Tibial artery (tissue), 4 donors: ENCODE results near the gene SYNPO.
A peak's percentile ranks its signal among the peaks of the same experiment; 100 is the strongest.

Experiments used
- DNase-seq, 2 donors: peaks; one replicate each; pipeline ENCODE4 v3.0.0-alpha.2; 2019
- H3K27ac ChIP-seq, 2 donors: fragments of 200-600 bp; sonication (generic) in 1 of 2; 1 replicate in 1 of 2; 2 replicates in 1 of 2; pipeline ENCODE4 v1.5.1; 2018 to 2019; ENCODE audit warnings: mild to moderate bottlenecking in 1 of 2
- H3K27me3 ChIP-seq, 2 donors: fragments of 200-600 bp; sonication (generic) in 1 of 2; one replicate each; pipeline versions ENCODE4 v1.5.1 to v1.6.0; 2016 to 2019
- H3K36me3 ChIP-seq, 3 donors: fragments of 200-600 bp; sonication (generic) in 2 of 3; one replicate each; pipeline ENCODE4 v1.5.1; 2016 to 2019; ENCODE audit warnings: mild to moderate bottlenecking in 2 of 3
- H3K4me1 ChIP-seq, 4 donors: fragments of 200-600 bp; sonication (generic) in 2 of 4; 1 replicate in 3 of 4; 2 replicates in 1 of 4; pipeline ENCODE4 v1.5.1; 2016 to 2019
- H3K4me3 ChIP-seq, 2 donors: fragments of 200-600 bp; sonication (generic) in 1 of 2; 1 replicate in 1 of 2; 2 replicates in 1 of 2; pipeline ENCODE4 v1.5.1; 2018 to 2019; ENCODE audit warnings: mild to moderate bottlenecking in 2 of 2
- H3K9me3 ChIP-seq, 3 donors: fragments of 200-600 bp; sonication (generic) in 1 of 3; one replicate each; pipeline ENCODE4 v1.5.1; 2016 to 2019
- intact Hi-C: fragments of 100-400 bp; cut with DNase I; formaldehyde crosslinking; loops from one replicate; pipeline ENCODE4 v1.15.0; 2023; ENCODE audit warnings: low total_unique reads
- TF ChIP-seq, protein P1 (sequence below), 2 experiments: fragments of 200-600 bp in 1 of 2; fragments of 450-650 bp in 1 of 2; IDR thresholded peaks; one replicate each; pipeline ENCODE4 v1.5.1; 2017 to 2019; ENCODE audit warnings: antibody characterized with exemption in 2 of 2, mild to moderate bottlenecking in 1 of 2, moderate library complexity in 1 of 2

Gene SYNPO

DNA sequence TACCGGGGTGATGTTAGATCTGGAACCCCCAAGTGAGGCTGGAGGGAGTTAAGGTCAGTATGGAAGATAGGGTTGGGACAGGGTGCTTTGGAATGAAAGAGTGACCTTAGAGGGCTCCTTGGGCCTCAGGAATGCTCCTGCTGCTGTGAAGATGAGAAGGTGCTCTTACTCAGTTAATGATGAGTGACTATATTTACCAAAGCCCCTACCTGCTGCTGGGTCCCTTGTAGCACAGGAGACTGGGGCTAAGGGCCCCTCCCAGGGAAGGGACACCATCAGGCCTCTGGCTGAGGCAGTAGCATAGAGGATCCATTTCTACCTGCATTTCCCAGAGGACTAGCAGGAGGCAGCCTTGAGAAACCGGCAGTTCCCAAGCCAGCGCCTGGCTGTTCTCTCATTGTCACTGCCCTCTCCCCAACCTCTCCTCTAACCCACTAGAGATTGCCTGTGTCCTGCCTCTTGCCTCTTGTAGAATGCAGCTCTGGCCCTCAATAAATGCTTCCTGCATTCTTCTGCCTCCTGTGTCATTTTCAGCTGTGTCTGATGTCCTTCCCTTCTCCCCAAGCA, 18.3 kb downstream of the SYNPO start:
- peak overlapping the region; percentile 59 to 81 for H3K27ac ChIP-seq
- H3K27me3 ChIP-seq, result no peaks in the 10 kb centered on the region
- intact Hi-C loops, result loop anchor here (10.0 kb wide), 1 partner anchor 204 kb away; no protein-coding TSS in a partner anchor

DNA sequence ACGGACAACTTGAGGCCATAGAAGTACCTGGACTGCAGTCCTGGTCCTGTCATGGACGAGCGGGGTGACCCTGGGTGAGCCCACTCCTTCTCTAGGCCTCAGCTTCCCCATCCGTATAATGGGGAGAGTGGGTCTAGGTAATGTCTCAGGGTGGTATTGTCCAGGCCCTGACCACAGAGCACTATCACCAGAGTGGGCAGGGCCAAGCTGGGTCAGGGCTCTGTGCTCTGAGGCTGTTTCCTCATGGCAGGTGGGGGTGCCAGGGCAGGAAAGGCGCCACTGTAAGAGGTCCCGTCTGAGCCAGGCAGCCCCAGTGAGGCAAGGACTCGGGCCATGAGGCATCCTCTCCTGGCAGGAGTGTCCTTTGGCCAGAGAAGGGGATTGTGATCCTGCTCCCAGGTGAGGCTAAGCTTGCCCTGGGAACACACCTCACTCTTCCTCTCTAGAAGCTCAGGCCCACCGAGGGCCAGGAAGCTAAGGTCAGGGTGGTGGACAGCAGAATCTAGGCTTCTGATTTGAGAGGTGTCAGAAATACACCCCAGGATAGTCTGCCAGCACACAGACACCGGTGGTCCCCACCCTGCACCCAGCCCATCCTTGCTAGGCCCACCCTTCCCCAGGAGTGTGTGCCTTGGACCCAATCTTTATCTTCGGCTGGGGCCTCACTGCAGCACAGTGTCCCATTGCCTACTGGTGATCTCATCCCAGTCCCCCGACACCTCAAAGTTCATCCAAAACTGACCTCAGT, 19.1 kb downstream of the SYNPO start:
- TF ChIP-seq, protein P1, sequence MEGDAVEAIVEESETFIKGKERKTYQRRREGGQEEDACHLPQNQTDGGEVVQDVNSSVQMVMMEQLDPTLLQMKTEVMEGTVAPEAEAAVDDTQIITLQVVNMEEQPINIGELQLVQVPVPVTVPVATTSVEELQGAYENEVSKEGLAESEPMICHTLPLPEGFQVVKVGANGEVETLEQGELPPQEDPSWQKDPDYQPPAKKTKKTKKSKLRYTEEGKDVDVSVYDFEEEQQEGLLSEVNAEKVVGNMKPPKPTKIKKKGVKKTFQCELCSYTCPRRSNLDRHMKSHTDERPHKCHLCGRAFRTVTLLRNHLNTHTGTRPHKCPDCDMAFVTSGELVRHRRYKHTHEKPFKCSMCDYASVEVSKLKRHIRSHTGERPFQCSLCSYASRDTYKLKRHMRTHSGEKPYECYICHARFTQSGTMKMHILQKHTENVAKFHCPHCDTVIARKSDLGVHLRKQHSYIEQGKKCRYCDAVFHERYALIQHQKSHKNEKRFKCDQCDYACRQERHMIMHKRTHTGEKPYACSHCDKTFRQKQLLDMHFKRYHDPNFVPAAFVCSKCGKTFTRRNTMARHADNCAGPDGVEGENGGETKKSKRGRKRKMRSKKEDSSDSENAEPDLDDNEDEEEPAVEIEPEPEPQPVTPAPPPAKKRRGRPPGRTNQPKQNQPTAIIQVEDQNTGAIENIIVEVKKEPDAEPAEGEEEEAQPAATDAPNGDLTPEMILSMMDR (IDR thresholded peaks at IDR 0.05), result no peak
- intact Hi-C loops, result loop anchor here (10.0 kb wide), 1 partner anchor 205 kb away; no protein-coding TSS in a partner anchor
- H3K27ac ChIP-seq, result peak overlapping the region; percentile 59 to 61
- no peaks in the 10 kb centered on the region for H3K36me3 ChIP-seq
- DNase-seq, result peak in 1 of 2 donors; percentile 64
- no peaks in the 10 kb centered on the region for H3K27me3 ChIP-seq
- no peaks in the 10 kb centered on the region for H3K9me3 ChIP-seq
- peaks cover 0 to 45% (median 27%) of the 10 kb centered on the region in 4 donors for H3K4me1 ChIP-seq
- H3K4me3 ChIP-seq, result no peak overlapping the region

More for the DNA sequence above, 18.3 kb downstream of the SYNPO start:
- peaks cover 0 to 50% (median 27%) of the 10 kb centered on the region in 4 donors for H3K4me1 ChIP-seq
- no peak overlapping the region for H3K4me3 ChIP-seq
- DNase-seq, result peak in 1 of 2 donors; percentile 49
- no peaks in the 10 kb centered on the region for H3K36me3 ChIP-seq
- TF ChIP-seq, protein P1 (IDR thresholded peaks at IDR 0.05), result no peak
- no peaks in the 10 kb centered on the region for H3K9me3 ChIP-seq

DNA sequence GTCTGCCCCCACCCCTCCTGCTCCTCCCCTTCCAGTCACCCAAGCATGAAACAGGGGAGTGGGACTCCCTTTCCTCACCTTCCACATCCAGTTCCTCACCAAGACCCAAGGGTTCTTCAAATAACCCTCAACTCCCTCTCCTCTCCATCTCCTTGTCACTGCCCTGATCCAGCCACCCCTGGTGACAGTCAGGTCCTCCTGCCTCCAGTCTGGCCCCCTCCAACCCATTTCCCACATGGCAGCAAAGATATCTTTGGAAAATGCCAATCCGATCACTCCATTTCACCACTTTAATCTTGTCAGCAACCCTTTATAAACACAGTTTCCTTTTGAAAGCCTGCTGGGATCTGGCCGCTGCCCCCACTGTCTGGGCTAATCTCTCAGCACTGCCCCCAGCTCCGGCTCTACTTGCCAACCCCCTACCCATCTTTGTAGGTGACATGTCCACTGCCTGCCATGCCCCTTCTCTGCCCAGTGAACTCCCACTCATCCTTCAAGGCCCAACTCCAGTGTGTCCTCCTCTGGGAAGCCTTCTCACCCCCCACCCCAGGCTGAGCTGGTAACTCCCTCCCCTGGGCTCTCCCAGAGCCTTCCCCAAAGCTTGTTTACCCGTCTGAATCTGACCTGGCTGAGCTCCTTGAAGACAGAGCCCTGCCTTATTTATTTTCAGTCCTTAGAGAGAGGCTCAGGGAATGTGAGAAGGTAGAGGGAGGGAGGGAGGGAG, 19.8 kb downstream of the SYNPO start:
- Histone ChIP-seq H3K4me3 (no peak overlapping the region), H3K9me3 (no peaks in the 10 kb centered on the region), H3K27ac (peak overlapping the region; percentile 59 to 61), H3K4me1 (peaks cover 0 to 45% (median 27%) of the 10 kb centered on the region in 4 donors), H3K36me3 (no peaks in the 10 kb centered on the region), H3K27me3 (no peaks in the 10 kb centered on the region)
- intact Hi-C loops, result no loop called here
- TF ChIP-seq, protein P1 (IDR thresholded peaks at IDR 0.05), result no peak
- DNase-seq, result peak in 1 of 2 donors; percentile 56

DNA sequence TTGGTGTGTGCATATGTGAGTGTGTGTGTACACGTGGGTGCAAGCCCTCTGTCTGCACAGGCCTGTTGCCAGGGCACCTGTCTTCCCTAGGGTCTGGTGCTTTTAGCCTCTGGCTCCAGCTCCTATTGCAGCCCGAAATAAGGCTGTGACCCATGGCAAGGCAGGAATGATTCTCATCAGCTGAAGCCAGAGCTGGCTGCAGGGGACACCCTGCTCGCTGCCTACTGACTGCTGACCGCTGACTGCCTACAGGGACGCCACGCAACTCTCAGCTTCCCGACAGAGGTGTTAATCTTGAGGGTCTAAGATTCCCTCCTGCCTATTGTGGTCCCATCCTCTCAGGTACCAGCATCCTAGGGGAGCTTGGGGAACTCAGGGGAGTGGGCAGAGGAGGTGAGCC, 20.6 kb downstream of the SYNPO start, which contains the start of gene MYOZ3:
Gene MYOZ3 (plus strand): TSS at position 166 of the 400 bp plus-strand sequence. CDS start 1,691 bp downstream, outside the sequence.
- peak in 1 of 2 donors; percentile 56 for DNase-seq
- Histone ChIP-seq H3K4me1 (peaks cover 0 to 39% (median 22%) of the 10 kb centered on the region in 4 donors), H3K9me3 (no peaks in the 10 kb centered on the region), H3K36me3 (no peaks in the 10 kb centered on the region), H3K4me3 (no peak within 1 kb of the TSS), H3K27ac (peak within 1 kb of the TSS; percentile 59 to 61), H3K27me3 (no peaks in the 10 kb centered on the region)
- TF ChIP-seq, protein P1 (IDR thresholded peaks at IDR 0.05), result no peak
- intact Hi-C loops, result no loop called here

DNA sequence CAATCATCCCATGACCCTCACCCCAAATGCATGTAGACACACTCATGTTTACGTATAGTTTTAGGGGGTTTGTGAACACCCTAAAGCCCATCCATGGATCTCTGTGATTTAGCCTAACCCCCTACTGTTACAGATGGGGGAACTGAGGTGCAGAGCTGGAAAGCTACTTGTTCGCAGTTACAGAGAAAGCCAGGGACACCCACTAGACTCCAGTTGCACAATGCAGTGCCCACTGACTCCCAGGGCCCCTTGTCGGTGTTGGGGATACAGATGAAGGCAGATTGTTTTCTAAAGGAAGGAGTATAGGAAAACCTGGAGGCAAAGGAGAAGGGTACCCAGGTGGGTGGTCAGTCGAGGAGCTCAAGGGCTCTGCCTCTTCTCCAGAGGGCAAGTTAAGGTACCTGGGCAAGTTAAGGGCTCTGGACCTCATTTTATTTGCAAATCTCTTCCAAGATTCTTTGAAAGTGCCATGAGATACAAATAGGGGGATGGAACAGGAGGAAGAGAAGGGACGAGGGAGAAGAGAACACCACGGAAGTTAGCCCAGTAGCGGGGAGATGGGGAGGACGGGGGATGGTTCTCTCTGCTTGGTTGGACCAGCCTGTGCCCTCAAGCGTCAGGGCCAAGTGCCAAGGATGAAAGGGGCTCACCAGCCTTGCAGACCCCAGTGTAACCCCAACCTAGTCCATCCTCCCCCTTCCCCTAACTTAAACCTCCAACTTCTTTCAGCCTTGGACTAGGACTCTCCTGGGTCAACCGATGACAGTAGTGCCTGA, 21.5 kb downstream of the SYNPO start:
- Histone ChIP-seq H3K4me1 (peaks cover 0 to 32% (median 15%) of the 10 kb centered on the region in 4 donors), H3K9me3 (no peaks in the 10 kb centered on the region), H3K4me3 (no peak overlapping the region), H3K27me3 (no peaks in the 10 kb centered on the region), H3K36me3 (no peaks in the 10 kb centered on the region), H3K27ac (no peak overlapping the region)
- DNase-seq, result no peak
- TF ChIP-seq, protein P1 (IDR thresholded peaks at IDR 0.05), result no peak
- intact Hi-C loops, result no loop called here
